K562 (cell line): Measurements from ENCODE around the gene BOLA3. TPM values are rescaled to one million over a fixed set of nuclear protein-coding genes. Genes with fewer than 3 reads are reported as not detected.

Experiments used
- ATAC-seq: fragments of 200-7000 bp; cut with Tn5 transposase; 3 replicates; pipeline ENCODE4 v1.9.1; 2020; ENCODE audit warnings: moderate library complexity
- BruUV-seq: library from RNA; stranded (reverse); fragments of 400-500 nt; replicated peaks from 2 replicates; lab custom pipeline; 2021; lab: Mats Ljungman, UMichigan
- CTCF ChIA-PET: fragments of 300-600 bp; formaldehyde crosslinking; extraction: SDS; loops from one replicate; lab custom pipeline; 2021; ENCODE audit warnings: low intra/inter-chr PET ratio; lab: Yijun Ruan, JAX
- POLR2A ChIA-PET: fragments of 300-600, 350-650 bp; sonication (Branson Sonifier 250); formaldehyde crosslinking; extraction: SDS; loops from one replicate; lab custom pipeline; 2021; ENCODE audit warnings: antibody characterized with exemption, inconsistent platforms; lab: Yijun Ruan, JAX
- DNase-seq, 4 experiments: peaks; one replicate each; pipeline versions ENCODE4 v3.0.0 to v3.0.0-alpha.2; 2011 to 2018; ENCODE audit warnings: low spot score in 3 of 4, mixed read lengths in 3 of 4; ENCODE audit errors: extremely low read depth in 1 of 4
- FAIRE-seq: peaks from 2 replicates; lab custom pipeline; 2011; peaks lifted over from hg19 to GRCh38; lab: Jason Lieb, UNC
- H2AFZ ChIP-seq: 2 replicates; pipeline ENCODE4 v1.6.0; 2011; ENCODE audit warnings: low read depth, low read length, control low read depth, inconsistent platforms
- H3K27ac ChIP-seq: fragments of 200-600 bp; 3 replicates; pipeline ENCODE4 v1.8.0; 2011; ENCODE audit warnings: low read depth, mild to moderate bottlenecking, control low read depth, inconsistent platforms, low read length, moderate library complexity, mixed read lengths; ENCODE audit errors: extremely low read depth
- H3K27me3 ChIP-seq, 2 experiments: fragments of 300-600 bp in 1 of 2; 2 replicates in 1 of 2; 3 replicates in 1 of 2; pipeline versions ENCODE4 v1.6.0 to v1.8.0; 2011; ENCODE audit warnings: inconsistent platforms in 2 of 2, low read length in 2 of 2, mild to moderate bottlenecking in 1 of 2, mixed read lengths in 1 of 2, moderate library complexity in 1 of 2; ENCODE audit not compliant: control insufficient read depth in 2 of 2, insufficient read depth in 2 of 2
- H3K36me3 ChIP-seq: fragments of 300-600 bp; 3 replicates; pipeline ENCODE4 v1.8.0; 2011; ENCODE audit warnings: mild to moderate bottlenecking, low read length, inconsistent platforms; ENCODE audit not compliant: control insufficient read depth, insufficient read depth
- H3K4me1 ChIP-seq, 2 experiments: fragments of 200-600 bp in 1 of 2; replicated peaks in 1 of 2; 2 replicates in 1 of 2; 3 replicates in 1 of 2; pipeline versions ENCODE4 v1.5.1 to v1.8.0; 2011; ENCODE audit warnings: inconsistent platforms in 2 of 2, low read length in 2 of 2, mild to moderate bottlenecking in 1 of 2, mixed read lengths in 1 of 2, moderate library complexity in 1 of 2; ENCODE audit not compliant: control insufficient read depth in 2 of 2, insufficient read depth in 2 of 2
- H3K4me2 ChIP-seq: 2 replicates; pipeline ENCODE4 v1.6.1; 2011; ENCODE audit warnings: low read length, control low read depth, inconsistent platforms, mixed read lengths; ENCODE audit not compliant: insufficient read depth
- H3K4me3 ChIP-seq: fragments of 200-600 bp; sonication (generic), shearing (Covaris generic); 2 replicates; pipeline ENCODE4 v1.5.1; 2016; ENCODE audit warnings: control low read depth, inconsistent platforms
- H3K79me2 ChIP-seq: fragments of 200-600 bp; 3 replicates; pipeline ENCODE4 v1.8.0; 2011; ENCODE audit warnings: low read length, inconsistent platforms; ENCODE audit not compliant: control insufficient read depth, insufficient read depth
- H3K9ac ChIP-seq, 2 experiments: 2 replicates each; pipeline versions ENCODE4 v1.6.0 to v1.6.1; 2011; ENCODE audit warnings: low read depth in 2 of 2, low read length in 2 of 2, control low read depth in 1 of 2, inconsistent platforms in 1 of 2, mild to moderate bottlenecking in 1 of 2, mixed read lengths in 1 of 2; ENCODE audit not compliant: insufficient read depth in 1 of 2
- H3K9me1 ChIP-seq: one replicate; pipeline ENCODE4 v1.6.0; 2011; ENCODE audit warnings: inconsistent platforms, mild to moderate bottlenecking, low read length, moderate library complexity; ENCODE audit not compliant: control insufficient read depth, insufficient read depth
- H3K9me3 ChIP-seq: replicated peaks from 2 replicates; pipeline ENCODE4 v1.5.1; 2011; ENCODE audit warnings: low read depth, low read length, inconsistent platforms; ENCODE audit not compliant: control insufficient read depth, insufficient read depth
- H4K20me1 ChIP-seq: replicated peaks from 2 replicates; pipeline ENCODE4 v1.6.1; 2011; ENCODE audit warnings: low read length, inconsistent platforms, mixed read lengths; ENCODE audit not compliant: control insufficient read depth, insufficient read depth
- GABPB1 ChIP-seq: sonication (generic); formaldehyde crosslinking; IDR thresholded peaks from 2 replicates; pipeline ENCODE4 v1.8.0; 2022; ENCODE audit warnings: mild to moderate bottlenecking, missing genetic modification reagents
- HDGF ChIP-seq: fragments of 450-650 bp; IDR thresholded peaks from 2 replicates; pipeline ENCODE4 v1.6.1; 2016
- ILF3 ChIP-seq: fragments of 450-650 bp; IDR thresholded peaks from 2 replicates; pipeline ENCODE4 v1.6.1; 2018; ENCODE audit warnings: antibody characterized with exemption, mild to moderate bottlenecking, moderate library complexity, borderline replicate concordance
- RAD51 ChIP-seq: fragments of 450-650 bp; IDR thresholded peaks from 2 replicates; pipeline ENCODE4 v1.7.1; 2016; ENCODE audit warnings: low read depth, mild to moderate bottlenecking, borderline replicate concordance
- RFX5 ChIP-seq: IDR thresholded peaks from 2 replicates; pipeline ENCODE4 v1.6.1; 2011; ENCODE audit warnings: low read depth, mild to moderate bottlenecking, improper control_type of control experiment, low read length
- RFX7 ChIP-seq: fragments of 250-450 bp; sonication (Bioruptor Pico); IDR thresholded peaks from 2 replicates; pipeline ENCODE4 v1.5.1; 2021; ENCODE audit warnings: mild to moderate bottlenecking
- SP1 ChIP-seq: sonication (generic); formaldehyde crosslinking; IDR thresholded peaks from 2 replicates; pipeline ENCODE4 v1.8.1; 2022; ENCODE audit warnings: mild to moderate bottlenecking, missing genetic modification reagents
- ZNF23 ChIP-seq: fragments of 250-450 bp; sonication (Bioruptor Pico); IDR thresholded peaks from 2 replicates; pipeline ENCODE4 v1.4.0; 2020; ENCODE audit warnings: mild to moderate bottlenecking
- WGBS: fragments of 100-300 bp; shearing (Covaris generic); methylation state at CpG from one replicate; pipeline ENCODE4 v1.1.6; 2016; ENCODE audit warnings: low coverage, mixed read lengths; ENCODE audit not compliant: insufficient coverage; ENCODE audit errors: missing lambda C conversion rate; 5-methylcytosine and 5-hydroxymethylcytosine counted together
- in situ Hi-C: fragments of 300-500 bp; cut with MboI; formaldehyde crosslinking; loops from 4 replicates; pipeline ENCODE4 v1.15.0; 2018; ENCODE audit warnings: inconsistent platforms, mixed read lengths
- intact Hi-C: fragments of 100-400 bp; cut with micrococcal nuclease; formaldehyde crosslinking; loops from 2 replicates; pipeline ENCODE4 v1.14.2; 2022
- polyA plus RNA-seq, 8 experiments: library from polyadenylated mRNA; depleted of rRNA in 4 of 8; stranded (reverse) in 5 of 8; unstranded in 3 of 8; fragments of >200 nt; fragmentation: Nextera tagmentation in 2 of 8; fragmentation: Illumina TruSeq in 1 of 8; extraction: Ambion mirVana in 2 of 8; extraction: Trizol in 1 of 8; gene quantifications; 2 replicates each; pipeline versions ENCODE4 v1.2.1 to v1.2.3, GENCODE V29; 2011 to 2014; ENCODE audit warnings: inconsistent platforms in 1 of 8, missing spikeins in 1 of 8
- total RNA-seq, 7 experiments: library from RNA; depleted of rRNA in 6 of 7; stranded (reverse); fragments of >200 nt in 6 of 7; fragmentation: Illumina TruSeq in 2 of 7; extraction: Trizol in 2 of 7; gene quantifications; 2 replicates each; pipeline versions ENCODE4 v1.2.1 to v1.2.3, GENCODE V29; 2011 to 2021; ENCODE audit warnings: low replicate concordance in 1 of 7
- TF ChIP-seq, protein P1 (sequence below): fragments of 450-650 bp; IDR thresholded peaks from 2 replicates; pipeline ENCODE4 v1.6.1; 2017; ENCODE audit warnings: antibody characterized with exemption, mild to moderate bottlenecking
- TF ChIP-seq, protein P2 (sequence below): fragments of 200-800 bp; sonication (Bioruptor generic); IDR thresholded peaks from 2 replicates; pipeline ENCODE4 v1.6.1; 2017; ENCODE audit warnings: missing genetic modification characterization, missing compliant biosample characterization
- TF ChIP-seq, protein P3 (sequence below): sonication (generic); formaldehyde crosslinking; IDR thresholded peaks from 2 replicates; pipeline ENCODE4 v1.8.1; 2023; ENCODE audit warnings: mild to moderate bottlenecking, missing genetic modification reagents, moderate library complexity

BOLA3 gene
- total and polyA plus RNA-seq, 9 of the 15 experiments (the other 6 are each of a cell fraction or from before 2014, with no cell fraction given), result 149 to 619 (median 255) TPM

DNA sequence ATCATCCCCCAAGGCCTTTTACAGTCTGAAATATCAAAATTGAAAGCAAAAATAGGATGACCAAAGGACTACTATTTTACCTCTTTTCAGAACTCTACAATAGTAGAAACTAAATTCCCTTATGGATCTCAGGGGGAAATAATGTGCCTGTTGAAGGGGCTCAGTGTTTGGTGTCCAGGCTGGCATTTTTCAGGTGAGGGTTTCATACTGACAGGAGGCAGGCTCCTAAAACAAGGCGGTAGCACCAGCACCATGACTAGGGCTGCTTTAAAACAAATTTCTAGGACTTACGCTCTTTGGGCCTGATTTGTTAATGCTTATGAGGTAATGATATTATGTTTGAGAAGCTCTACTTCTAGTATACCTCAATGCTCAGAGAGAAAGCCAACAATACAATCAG, 5.2 kb upstream of the BOLA3 start:
- TF ChIP-seq RFX7 (CRISPR knock-in tag), result no peak
- TF ChIP-seq, protein P1, sequence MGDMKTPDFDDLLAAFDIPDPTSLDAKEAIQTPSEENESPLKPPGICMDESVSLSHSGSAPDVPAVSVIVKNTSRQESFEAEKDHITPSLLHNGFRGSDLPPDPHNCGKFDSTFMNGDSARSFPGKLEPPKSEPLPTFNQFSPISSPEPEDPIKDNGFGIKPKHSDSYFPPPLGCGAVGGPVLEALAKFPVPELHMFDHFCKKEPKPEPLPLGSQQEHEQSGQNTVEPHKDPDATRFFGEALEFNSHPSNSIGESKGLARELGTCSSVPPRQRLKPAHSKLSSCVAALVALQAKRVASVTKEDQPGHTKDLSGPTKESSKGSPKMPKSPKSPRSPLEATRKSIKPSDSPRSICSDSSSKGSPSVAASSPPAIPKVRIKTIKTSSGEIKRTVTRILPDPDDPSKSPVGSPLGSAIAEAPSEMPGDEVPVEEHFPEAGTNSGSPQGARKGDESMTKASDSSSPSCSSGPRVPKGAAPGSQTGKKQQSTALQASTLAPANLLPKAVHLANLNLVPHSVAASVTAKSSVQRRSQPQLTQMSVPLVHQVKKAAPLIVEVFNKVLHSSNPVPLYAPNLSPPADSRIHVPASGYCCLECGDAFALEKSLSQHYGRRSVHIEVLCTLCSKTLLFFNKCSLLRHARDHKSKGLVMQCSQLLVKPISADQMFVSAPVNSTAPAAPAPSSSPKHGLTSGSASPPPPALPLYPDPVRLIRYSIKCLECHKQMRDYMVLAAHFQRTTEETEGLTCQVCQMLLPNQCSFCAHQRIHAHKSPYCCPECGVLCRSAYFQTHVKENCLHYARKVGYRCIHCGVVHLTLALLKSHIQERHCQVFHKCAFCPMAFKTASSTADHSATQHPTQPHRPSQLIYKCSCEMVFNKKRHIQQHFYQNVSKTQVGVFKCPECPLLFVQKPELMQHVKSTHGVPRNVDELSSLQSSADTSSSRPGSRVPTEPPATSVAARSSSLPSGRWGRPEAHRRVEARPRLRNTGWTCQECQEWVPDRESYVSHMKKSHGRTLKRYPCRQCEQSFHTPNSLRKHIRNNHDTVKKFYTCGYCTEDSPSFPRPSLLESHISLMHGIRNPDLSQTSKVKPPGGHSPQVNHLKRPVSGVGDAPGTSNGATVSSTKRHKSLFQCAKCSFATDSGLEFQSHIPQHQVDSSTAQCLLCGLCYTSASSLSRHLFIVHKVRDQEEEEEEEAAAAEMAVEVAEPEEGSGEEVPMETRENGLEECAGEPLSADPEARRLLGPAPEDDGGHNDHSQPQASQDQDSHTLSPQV, result no peak
- TF ChIP-seq ILF3, result no peak
- TF ChIP-seq RFX5, result no peak
- TF ChIP-seq, protein P2, sequence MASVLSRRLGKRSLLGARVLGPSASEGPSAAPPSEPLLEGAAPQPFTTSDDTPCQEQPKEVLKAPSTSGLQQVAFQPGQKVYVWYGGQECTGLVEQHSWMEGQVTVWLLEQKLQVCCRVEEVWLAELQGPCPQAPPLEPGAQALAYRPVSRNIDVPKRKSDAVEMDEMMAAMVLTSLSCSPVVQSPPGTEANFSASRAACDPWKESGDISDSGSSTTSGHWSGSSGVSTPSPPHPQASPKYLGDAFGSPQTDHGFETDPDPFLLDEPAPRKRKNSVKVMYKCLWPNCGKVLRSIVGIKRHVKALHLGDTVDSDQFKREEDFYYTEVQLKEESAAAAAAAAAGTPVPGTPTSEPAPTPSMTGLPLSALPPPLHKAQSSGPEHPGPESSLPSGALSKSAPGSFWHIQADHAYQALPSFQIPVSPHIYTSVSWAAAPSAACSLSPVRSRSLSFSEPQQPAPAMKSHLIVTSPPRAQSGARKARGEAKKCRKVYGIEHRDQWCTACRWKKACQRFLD (CRISPR knock-in tag), result no peak
- no peak for TF ChIP-seq RAD51
- TF ChIP-seq ZNF23, result no peak
- TF ChIP-seq GABPB1 (CRISPR knock-in tag), result no peak
- TF ChIP-seq HDGF, result no peak
- TF ChIP-seq, protein P3, sequence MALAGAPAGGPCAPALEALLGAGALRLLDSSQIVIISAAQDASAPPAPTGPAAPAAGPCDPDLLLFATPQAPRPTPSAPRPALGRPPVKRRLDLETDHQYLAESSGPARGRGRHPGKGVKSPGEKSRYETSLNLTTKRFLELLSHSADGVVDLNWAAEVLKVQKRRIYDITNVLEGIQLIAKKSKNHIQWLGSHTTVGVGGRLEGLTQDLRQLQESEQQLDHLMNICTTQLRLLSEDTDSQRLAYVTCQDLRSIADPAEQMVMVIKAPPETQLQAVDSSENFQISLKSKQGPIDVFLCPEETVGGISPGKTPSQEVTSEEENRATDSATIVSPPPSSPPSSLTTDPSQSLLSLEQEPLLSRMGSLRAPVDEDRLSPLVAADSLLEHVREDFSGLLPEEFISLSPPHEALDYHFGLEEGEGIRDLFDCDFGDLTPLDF (CRISPR knock-in tag), result no peak
- no peak for TF ChIP-seq SP1 (CRISPR knock-in tag)
- TF ChIP-seq, all 486 proteins: peak for 0
- Histone ChIP-seq H3K4me1 (peaks cover 20 to 23% of the 10 kb centered on the region in 2 experiments), H3K36me3 (peaks cover 75% of the 10 kb centered on the region), H3K9me3 (no peaks in the 10 kb centered on the region), H3K4me2 (no peak overlapping the region), H3K4me3 (no peak overlapping the region), H3K27ac (no peak overlapping the region), H4K20me1 (no peaks in the 10 kb centered on the region), H2AFZ (no peak overlapping the region), H3K79me2 (peaks cover 52% of the 10 kb centered on the region), H3K27me3 (no peaks in the 10 kb centered on the region), H3K9ac (no peak overlapping the region), H3K9me1 (no peaks in the 10 kb centered on the region)
- BruUV-seq, result no TSS peak
- ChIA-PET CTCF (no interaction called here), POLR2A (interaction anchor here (0.7 to 1.2 kb wide), 2 partner anchors 14 to 82 kb away, joined by 3 read pairs; no protein-coding TSS in a partner anchor)
- no peak for FAIRE-seq
- DNase-seq, result no peak
- in situ Hi-C loops (no loop called here), intact Hi-C loops (no loop called here)
- ATAC-seq, result no peak
- 93% methylated on average over 2 of the region's 2 CpGs for WGBS
